IMR-90 (cell line): ENCODE measurements around the gene GRIN1. TPM values are rescaled to one million over a fixed set of nuclear protein-coding genes. Genes with fewer than 3 reads are reported as not detected.

Experiments used
- ATAC-seq: fragments of 200-7000 bp; cut with Tn5 transposase; 2 replicates; pipeline ENCODE4 v1.9.1; 2020; ENCODE audit warnings: low read depth, mild to moderate bottlenecking, moderate library complexity
- BruUV-seq: library from RNA; stranded (reverse); fragments of 400-500 nt; replicated peaks from 2 replicates; lab custom pipeline; 2021; lab: Mats Ljungman, UMichigan
- CTCF ChIA-PET: fragments of 300-600 bp; formaldehyde crosslinking; extraction: SDS; loops from one replicate; lab custom pipeline; 2021; ENCODE audit warnings: antibody characterized with exemption; lab: Yijun Ruan, JAX
- POLR2A ChIA-PET: fragments of 300-600 bp; sonication (Branson Sonifier 250); formaldehyde crosslinking; loops from one replicate; lab custom pipeline; 2022; ENCODE audit warnings: antibody characterized with exemption; ENCODE audit not compliant: unreplicated experiment; lab: Charles Lee
- DNase-seq: peaks from one replicate; pipeline ENCODE4 v3.0.0; 2013
- H2AFZ ChIP-seq: replicated peaks from 2 replicates; pipeline ENCODE3; 2013; ENCODE audit warnings: low read length, mild to moderate bottlenecking; ENCODE audit not compliant: poor library complexity
- H2AK5ac ChIP-seq: 2 replicates; pipeline ENCODE4 v1.6.1; 2013; ENCODE audit warnings: low read depth, low read length, inconsistent platforms
- H2AK9ac ChIP-seq: replicated peaks from 2 replicates; pipeline ENCODE3; 2013; ENCODE audit warnings: mild to moderate bottlenecking, low read depth, low read length, moderate library complexity; ENCODE audit not compliant: poor library complexity
- H2BK120ac ChIP-seq: 2 replicates; pipeline ENCODE4 v1.6.1; 2013; ENCODE audit warnings: low read depth, low read length, inconsistent platforms
- H2BK15ac ChIP-seq: 3 replicates; pipeline ENCODE4 v1.6.1; 2013; ENCODE audit warnings: low read depth, low read length, inconsistent platforms
- H2BK20ac ChIP-seq: 2 replicates; pipeline ENCODE4 v1.6.1; 2013; ENCODE audit warnings: low read depth, mild to moderate bottlenecking, inconsistent platforms, low read length, moderate library complexity
- H2BK5ac ChIP-seq: 2 replicates; pipeline ENCODE4 v1.6.1; 2013; ENCODE audit warnings: mild to moderate bottlenecking, low read depth, low read length, inconsistent platforms; ENCODE audit not compliant: poor library complexity, severe bottlenecking
- H3K14ac ChIP-seq: replicated peaks from 2 replicates; pipeline ENCODE4 v1.6.1; 2013; ENCODE audit warnings: low read depth, low read length, inconsistent platforms
- H3K18ac ChIP-seq: 2 replicates; pipeline ENCODE4 v1.6.1; 2013; ENCODE audit warnings: low read depth, low read length, control low read depth
- H3K23ac ChIP-seq: 2 replicates; pipeline ENCODE4 v1.6.1; 2013; ENCODE audit warnings: low read depth, low read length, inconsistent platforms
- H3K27ac ChIP-seq: 2 replicates; pipeline ENCODE4 v1.5.1; 2013; ENCODE audit warnings: mild to moderate bottlenecking, control low read depth, low read length; ENCODE audit not compliant: insufficient read depth
- H3K27me3 ChIP-seq: 2 replicates; pipeline ENCODE4 v1.6.1; 2013; ENCODE audit warnings: low read length; ENCODE audit not compliant: control insufficient read depth, insufficient read depth
- H3K36me3 ChIP-seq: 2 replicates; pipeline ENCODE4 v1.6.1; 2013; ENCODE audit warnings: low read length, mixed read lengths; ENCODE audit not compliant: control insufficient read depth, insufficient read depth
- H3K4ac ChIP-seq: 2 replicates; pipeline ENCODE4 v1.6.1; 2013; ENCODE audit warnings: low read depth, low read length, inconsistent platforms
- H3K4me1 ChIP-seq: 2 replicates; pipeline ENCODE4 v1.6.1; 2013; ENCODE audit warnings: low read length, mixed read lengths; ENCODE audit not compliant: control insufficient read depth, insufficient read depth
- H3K4me2 ChIP-seq: 2 replicates; pipeline ENCODE4 v1.6.1; 2013; ENCODE audit warnings: low read depth, mild to moderate bottlenecking, control low read depth, low read length, moderate library complexity
- H3K4me3 ChIP-seq: 2 replicates; pipeline ENCODE4 v1.5.1; 2013; ENCODE audit warnings: low read depth, mild to moderate bottlenecking, control low read depth, low read length, moderate library complexity; ENCODE audit not compliant: insufficient read depth
- H3K56ac ChIP-seq: 2 replicates; pipeline ENCODE4 v1.6.1; 2013; ENCODE audit warnings: low read length, inconsistent platforms; ENCODE audit not compliant: insufficient read depth; ENCODE audit errors: extremely low read depth
- H3K79me1 ChIP-seq, 2 experiments: 2 replicates each; pipeline ENCODE4 v1.6.1; 2013; ENCODE audit warnings: low read length in 2 of 2, inconsistent platforms in 1 of 2, low read depth in 1 of 2
- H3K9ac ChIP-seq: 2 replicates; pipeline ENCODE4 v1.6.1; 2013; ENCODE audit warnings: low read depth, low read length, control low read depth
- H3K9me1 ChIP-seq: 2 replicates; pipeline ENCODE4 v1.6.1; 2013; ENCODE audit warnings: low read length, inconsistent platforms; ENCODE audit not compliant: insufficient read depth
- H3K9me3 ChIP-seq: 2 replicates; pipeline ENCODE4 v1.6.1; 2013; ENCODE audit warnings: low read length; ENCODE audit not compliant: control insufficient read depth, insufficient read depth
- H4K20me1 ChIP-seq: 2 replicates; pipeline ENCODE4 v1.6.1; 2013; ENCODE audit warnings: low read length, inconsistent platforms; ENCODE audit not compliant: insufficient read depth
- H4K5ac ChIP-seq: 2 replicates; pipeline ENCODE4 v1.6.1; 2013; ENCODE audit warnings: mild to moderate bottlenecking, low read depth, low read length, control low read depth
- H4K8ac ChIP-seq, 2 experiments: 2 replicates each; pipeline ENCODE4 v1.6.1; 2013; ENCODE audit warnings: low read depth in 2 of 2, low read length in 2 of 2, control low read depth in 1 of 2, inconsistent platforms in 1 of 2
- H4K91ac ChIP-seq: 2 replicates; pipeline ENCODE4 v1.6.1; 2013; ENCODE audit warnings: low read depth, low read length, inconsistent platforms; ENCODE audit not compliant: insufficient read depth
- CEBPB ChIP-seq: IDR thresholded peaks from 2 replicates; pipeline ENCODE4 v1.6.1; 2012; ENCODE audit warnings: low read depth, low read length, improper control_type of control experiment
- FOS ChIP-seq: fragments of 150-350 bp; IDR thresholded peaks from 2 replicates; pipeline ENCODE4 v1.6.1; 2016; ENCODE audit warnings: low read depth, low read length
- RFX5 ChIP-seq: IDR thresholded peaks from 2 replicates; pipeline ENCODE4 v1.8.0; 2012; ENCODE audit warnings: low read depth, mild to moderate bottlenecking, low read length, moderate library complexity
- SMC3 ChIP-seq: fragments of 150-350 bp; IDR thresholded peaks from 2 replicates; pipeline ENCODE4 v1.6.1; 2016; ENCODE audit warnings: low read depth, mild to moderate bottlenecking, antibody characterized with exemption, low read length, moderate library complexity
- WGBS, 2 experiments: methylation state at CpG; one replicate each; pipeline versions ENCODE4 v1.1.5 to v1.1.7; 2013; ENCODE audit warnings: missing lambda C conversion rate in 2 of 2; ENCODE audit not compliant: insufficient read length in 1 of 2; ENCODE audit errors: extremely low coverage in 2 of 2; 5-methylcytosine and 5-hydroxymethylcytosine counted together
- dilution Hi-C: fragments of 300-500 bp; cut with HindIII; formaldehyde crosslinking; loops from one replicate; pipeline ENCODE4 v1.14.3; 2018; ENCODE audit warnings: low sequenced_read_pairs; ENCODE audit not compliant: unreplicated experiment
- in situ Hi-C: fragments of 300-500 bp; cut with MboI; formaldehyde crosslinking; loops from 3 replicates; pipeline ENCODE4 v1.14.3; 2019; ENCODE audit warnings: low sequenced_read_pairs, inconsistent platforms, mixed read lengths
- intact Hi-C: fragments of 100-400 bp; cut with micrococcal nuclease; formaldehyde crosslinking; loops from 2 replicates; pipeline ENCODE4 v1.10.0; 2022
- polyA plus RNA-seq, 3 experiments: library from polyadenylated mRNA; depleted of rRNA; stranded (reverse); fragments of >200 nt; gene quantifications; 2 replicates each; pipeline ENCODE4 v1.2.3, GENCODE V29; 2012; ENCODE audit warnings: low replicate concordance in 1 of 3
- total RNA-seq: library from RNA; depleted of rRNA; stranded (reverse); fragments of >200 nt; gene quantifications from 2 replicates; pipeline ENCODE4 v1.2.3, GENCODE V29; 2012

The GRIN1 gene
- total and polyA plus RNA-seq, 2 of the 4 experiments (the other 2 are of a cell fraction): 0.09 TPM; not detected in 1

GRCh38 chr9:137185921-137186320 is 47.0 kb downstream of the GRIN1 start:
- Histone ChIP-seq H3K4ac (no peak overlapping the region), H3K56ac (no peak overlapping the region), H3K4me1 (peaks cover 16% of the 10 kb centered on the region), H3K79me1 (peaks cover 5 to 47% of the 10 kb centered on the region in 2 experiments), H4K91ac (no peak overlapping the region), H2BK15ac (no peak overlapping the region), H4K5ac (no peak overlapping the region), H3K9me1 (no peaks in the 10 kb centered on the region), H3K14ac (no peak overlapping the region), H2BK20ac (no peak overlapping the region), H4K8ac (no peak overlapping the region), H3K18ac (no peak overlapping the region), H2BK5ac (no peak overlapping the region), H3K23ac (no peak overlapping the region), H2AK9ac (no peak overlapping the region), H4K20me1 (peaks cover 17% of the 10 kb centered on the region; the same call in 1 of the 2 replicates), H2AK5ac (no peak overlapping the region), H3K27me3 (no peaks in the 10 kb centered on the region), H3K27ac (no peak overlapping the region), H3K36me3 (peaks cover 59% of the 10 kb centered on the region), H2BK120ac (no peak overlapping the region), H3K4me2 (no peak overlapping the region), H2AFZ (no peak overlapping the region), H3K4me3 (no peak overlapping the region), H3K9ac (no peak overlapping the region), H3K9me3 (no peaks in the 10 kb centered on the region)
- TF ChIP-seq CEBPB (no peak), SMC3 (no peak), FOS (no peak), RFX5 (no peak)
- dilution Hi-C loops: no loop called here
- POLR2A ChIA-PET: no interaction called here
- in situ Hi-C loops: no loop called here
- no TSS peak for BruUV-seq
- no peak for DNase-seq
- no peak for ATAC-seq
- 100% methylated on average over 10 of the region's 19 CpGs; no CpG with 5 or more reads in 1 of the 2 experiments for WGBS, 2 experiments
- intact Hi-C loops: no loop called here
- CTCF ChIA-PET: no interaction called here
